HCT116 (cell line): ENCODE results near the gene ID1. TPM values are rescaled to one million over a fixed set of nuclear protein-coding genes. Genes with fewer than 3 reads are reported as not detected.
A peak's percentile ranks its signal among the peaks of the same experiment; 100 is the strongest.

Source experiments
- ATAC-seq: fragments of 200-7000 bp; cut with Tn5 transposase; 2 replicates; pipeline ENCODE4 v1.9.1; 2020; ENCODE audit warnings: mild to moderate bottlenecking, moderate library complexity
- BruUV-seq: library from RNA; stranded (reverse); fragments of 400-500 nt; replicated peaks from 2 replicates; lab custom pipeline; 2021; lab: Mats Ljungman, UMichigan
- CTCF ChIA-PET: fragments of 300-600 bp; sonication (Branson Sonifier 250); formaldehyde crosslinking; loops from one replicate; lab custom pipeline; 2021; ENCODE audit warnings: antibody characterized with exemption; lab: Charles Lee
- POLR2A ChIA-PET: fragments of 300-600, 350-600 bp; sonication (Branson Sonifier 250); formaldehyde crosslinking; loops from one replicate; lab custom pipeline; 2021; ENCODE audit warnings: antibody characterized with exemption; lab: Charles Lee
- RAD21 ChIA-PET, 2 experiments: fragments of 300-600 bp; sonication (Branson Sonifier 250); formaldehyde crosslinking; loops; one replicate each; lab custom pipeline; 2023; ENCODE audit warnings: low total read pairs in 2 of 2; ENCODE audit not compliant: uncharacterized antibody in 2 of 2, unreplicated experiment in 2 of 2, low non-redundant PET in 1 of 2; lab: Charles Lee
- DNase-seq: peaks from one replicate; pipeline ENCODE4 v3.0.0-alpha.2; 2010; ENCODE audit warnings: low read depth, low spot score
- H2AFZ ChIP-seq: fragments of 200-600 bp; shearing (Covaris generic), sonication (generic); 2 replicates; pipeline ENCODE4 v1.6.1; 2017; ENCODE audit warnings: low read depth, mixed run types, mixed read lengths, antibody characterized with exemption, low read length; ENCODE audit not compliant: poor library complexity, severe bottlenecking
- H3K27ac ChIP-seq: 2 replicates; pipeline ENCODE4 v1.5.1; 2012; ENCODE audit warnings: low read depth, low read length
- H3K27me3 ChIP-seq: fragments of 200-600 bp; sonication (generic); 2 replicates; pipeline ENCODE4 v1.6.1; 2016; ENCODE audit warnings: mixed run types, low read length, mixed read lengths; ENCODE audit not compliant: insufficient read depth
- H3K36me3 ChIP-seq, 2 experiments: fragments of 200-500 bp in 1 of 2; fragments of 200-600 bp in 1 of 2; sonication (Bioruptor generic) in 1 of 2; sonication (generic) in 1 of 2; 2 replicates each; pipeline versions ENCODE4 v1.5.1 to v1.6.1; 2014 to 2016; ENCODE audit warnings: low read length in 2 of 2, inconsistent platforms in 1 of 2, mixed read lengths in 1 of 2, mixed run types in 1 of 2; ENCODE audit not compliant: insufficient read depth in 2 of 2, control insufficient read depth in 1 of 2
- H3K4me1 ChIP-seq, 2 experiments: fragments of 200-600 bp in 1 of 2; sonication (generic) in 1 of 2; 2 replicates each; pipeline versions ENCODE4 v1.5.1 to v1.6.1; 2012 to 2017; ENCODE audit warnings: low read length in 2 of 2, inconsistent platforms in 1 of 2, mild to moderate bottlenecking in 1 of 2, mixed read lengths in 1 of 2, mixed run types in 1 of 2, moderate library complexity in 1 of 2; ENCODE audit not compliant: insufficient read depth in 2 of 2, control insufficient read depth in 1 of 2
- H3K4me2 ChIP-seq: fragments of 200-600 bp; sonication (generic); 2 replicates; pipeline ENCODE4 v1.6.1; 2017; ENCODE audit warnings: mixed run types, low read length, mixed read lengths
- H3K4me3 ChIP-seq, 2 experiments: fragments of 200-600 bp in 1 of 2; sonication (generic) in 1 of 2; replicated peaks in 1 of 2; 2 replicates each; pipeline ENCODE4 v1.5.1; 2011 to 2016; ENCODE audit warnings: low read length in 2 of 2, control low read depth in 1 of 2, low read depth in 1 of 2, mild to moderate bottlenecking in 1 of 2, mixed read lengths in 1 of 2, mixed run types in 1 of 2
- H3K79me2 ChIP-seq: fragments of 200-600 bp; sonication (generic); 2 replicates; pipeline ENCODE4 v1.6.1; 2017; ENCODE audit warnings: mild to moderate bottlenecking, mixed run types, low read length, moderate library complexity, mixed read lengths; ENCODE audit not compliant: insufficient read depth
- H3K9ac ChIP-seq: fragments of 200-600 bp; sonication (generic); 2 replicates; pipeline ENCODE4 v1.6.1; 2016; ENCODE audit warnings: low read length, mixed read lengths
- H3K9me2 ChIP-seq: fragments of 200-600 bp; sonication (generic), shearing (Covaris generic); 2 replicates; pipeline ENCODE4 v1.6.1; 2017; ENCODE audit warnings: mixed run types, mild to moderate bottlenecking, moderate library complexity; ENCODE audit not compliant: insufficient read depth
- H3K9me3 ChIP-seq, 2 experiments: fragments of 200-500 bp in 1 of 2; fragments of 200-600 bp in 1 of 2; sonication (Bioruptor generic) in 1 of 2; sonication (generic) in 1 of 2; 2 replicates each; pipeline ENCODE4 v1.6.1; 2014 to 2017; ENCODE audit warnings: low read length in 2 of 2, mixed read lengths in 2 of 2, inconsistent platforms in 1 of 2, low read depth in 1 of 2, mild to moderate bottlenecking in 1 of 2, mixed run types in 1 of 2, moderate library complexity in 1 of 2; ENCODE audit not compliant: control insufficient read depth in 1 of 2, insufficient read depth in 1 of 2
- H4K20me1 ChIP-seq: fragments of 200-600 bp; sonication (generic), shearing (Covaris generic); 2 replicates; pipeline ENCODE4 v1.6.1; 2017; ENCODE audit warnings: mixed run types, mild to moderate bottlenecking, moderate library complexity; ENCODE audit not compliant: insufficient read depth
- CBX3 ChIP-seq: IDR thresholded peaks from 2 replicates; pipeline ENCODE4 v1.6.1; 2012; ENCODE audit warnings: low read depth
- CEBPB ChIP-seq: IDR thresholded peaks from 2 replicates; pipeline ENCODE4 v1.6.1; 2012; ENCODE audit warnings: low read depth
- EGR1 ChIP-seq: IDR thresholded peaks from 2 replicates; pipeline ENCODE4 v1.6.1; 2012; ENCODE audit warnings: low read depth
- ELF1 ChIP-seq: IDR thresholded peaks from 2 replicates; pipeline ENCODE4 v1.6.1; 2012; ENCODE audit warnings: low read depth, borderline replicate concordance
- EZH2 ChIP-seq: fragments of 200-600 bp; sonication (generic); IDR thresholded peaks from 2 replicates; pipeline ENCODE4 v1.6.1; 2017; ENCODE audit warnings: antibody characterized with exemption, mixed run types
- EZH2phosphoT487 ChIP-seq: fragments of 200-600 bp; IDR thresholded peaks from 2 replicates; pipeline ENCODE4 v1.6.1; 2018; ENCODE audit warnings: antibody characterized with exemption, borderline replicate concordance
- FOSL1 ChIP-seq: IDR thresholded peaks from 2 replicates; pipeline ENCODE4 v1.6.1; 2012; ENCODE audit warnings: low read depth
- JUND ChIP-seq: IDR thresholded peaks from 2 replicates; pipeline ENCODE4 v1.6.1; 2012
- POLR2A ChIP-seq: IDR thresholded peaks from 2 replicates; pipeline ENCODE4 v1.7.0; 2011; ENCODE audit warnings: borderline replicate concordance; ENCODE audit not compliant: insufficient read depth, insufficient read length; ENCODE audit errors: extremely low read depth
- RAD21 ChIP-seq: IDR thresholded peaks from 2 replicates; pipeline ENCODE4 v1.6.1; 2012; ENCODE audit warnings: low read depth, mild to moderate bottlenecking
- REST ChIP-seq: IDR thresholded peaks from 2 replicates; pipeline ENCODE4 v1.6.1; 2012; ENCODE audit warnings: low read depth
- SIN3A ChIP-seq: IDR thresholded peaks from 2 replicates; pipeline ENCODE4 v1.6.1; 2012; ENCODE audit warnings: low read depth
- SP1 ChIP-seq: IDR thresholded peaks from 2 replicates; pipeline ENCODE4 v1.6.1; 2012; ENCODE audit warnings: low read depth
- TCF7L2 ChIP-seq: IDR thresholded peaks from 2 replicates; pipeline ENCODE4 v1.7.0; 2011; ENCODE audit warnings: borderline replicate concordance, inconsistent platforms; ENCODE audit not compliant: insufficient read depth, insufficient read length; ENCODE audit errors: extremely low read depth
- YY1 ChIP-seq: IDR thresholded peaks from 2 replicates; pipeline ENCODE4 v1.6.1; 2011; ENCODE audit warnings: low read length, low read depth, moderate library complexity, mild to moderate bottlenecking; ENCODE audit not compliant: insufficient replicate concordance; ENCODE audit errors: extremely low read depth
- ZFX ChIP-seq: fragments of 450-650 bp; IDR thresholded peaks from 2 replicates; pipeline ENCODE4 v1.6.1; 2017
- intact Hi-C: fragments of 100-400 bp; cut with micrococcal nuclease; formaldehyde crosslinking; loops from 2 replicates; pipeline ENCODE4 v1.10.0; 2022
- total RNA-seq: library from RNA; stranded (reverse); gene quantifications from one replicate; pipeline ENCODE4 v1.2.1, GENCODE V29; 2021; ENCODE audit not compliant: unreplicated experiment
- TF ChIP-seq, protein P1 (sequence below): IDR thresholded peaks from 2 replicates; pipeline ENCODE4 v1.6.1; 2012

The ID1 gene
- total RNA-seq, 1 experiment from 2014 or later: 811 TPM

DNA sequence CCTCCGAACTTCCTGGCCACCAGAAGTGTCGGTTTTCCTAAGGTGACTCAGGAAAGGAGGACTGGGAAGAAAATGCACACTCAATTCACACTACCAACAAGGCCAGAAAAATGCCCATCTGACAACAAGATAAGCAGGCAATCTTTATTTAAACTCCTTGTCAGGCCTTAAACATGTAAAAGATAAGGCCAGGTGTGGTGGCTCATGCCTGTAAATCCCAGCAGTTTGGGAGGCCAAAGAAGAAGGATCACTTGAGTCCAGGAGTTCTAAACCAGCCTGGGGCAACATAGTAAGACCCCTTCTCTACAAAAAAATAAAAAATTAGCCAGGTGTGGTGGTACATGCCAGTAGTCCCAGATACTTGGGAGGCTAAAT is 7.6 kb upstream of the ID1 start:
- ATAC-seq (no peak), DNase-seq (no peak)
- no peaks in the 10 kb centered on the region for H3K9me2 ChIP-seq
- H3K4me3 ChIP-seq: no peak overlapping the region
- peaks cover 22% of the 10 kb centered on the region for H3K79me2 ChIP-seq
- BruUV-seq: no TSS peak
- TF ChIP-seq SIN3A (no peak), POLR2A (no peak), FOSL1 (no peak), EZH2phosphoT487 (no peak), EZH2 (no peak), SP1 (no peak), TCF7L2 (no peak), EGR1 (no peak), ZFX (no peak), REST (no peak), ELF1 (no peak), CEBPB (no peak), YY1 (no peak), CBX3 (no peak), RAD21 (no peak), JUND (no peak)
- TF ChIP-seq, protein P1, sequence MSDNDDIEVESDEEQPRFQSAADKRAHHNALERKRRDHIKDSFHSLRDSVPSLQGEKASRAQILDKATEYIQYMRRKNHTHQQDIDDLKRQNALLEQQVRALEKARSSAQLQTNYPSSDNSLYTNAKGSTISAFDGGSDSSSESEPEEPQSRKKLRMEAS: no peak
- H3K27me3 ChIP-seq: no peaks in the 10 kb centered on the region
- H3K36me3 ChIP-seq: no peaks in the 10 kb centered on the region
- no peak overlapping the region for H2AFZ ChIP-seq
- ChIA-PET CTCF (interaction anchor here (1.1 kb wide), 1 partner anchor 15 kb away, joined by 3 read pairs; no protein-coding TSS in a partner anchor), RAD21 (no interaction called here), POLR2A (interaction anchor here (3.8 to 20.0 kb wide), 2 partner anchors 10 to 31 kb away, joined by 101 to 1106 read pairs; partner anchors contain the start of gene ID1)
- H3K9me3 ChIP-seq: no peaks in the 10 kb centered on the region
- intact Hi-C loops: no loop called here
- peak overlapping the region; percentile 6; the same call in 1 of the 2 replicates for H3K4me2 ChIP-seq
- H4K20me1 ChIP-seq: no peaks in the 10 kb centered on the region
- H3K9ac ChIP-seq: peak overlapping the region; percentile 18; the same call in 1 of the 2 replicates
- peak overlapping the region; percentile 98 for H3K27ac ChIP-seq
- peaks cover 62 to 82% of the 10 kb centered on the region in 2 experiments for H3K4me1 ChIP-seq
